Fibroblast of gingiva (primary cell): Measurements from ENCODE around the gene PYCR2.

Experiments used
- DNase-seq: peaks from one replicate; pipeline ENCODE4 v3.0.0-alpha.2; 2011; ENCODE audit warnings: low read depth

The PYCR2 gene

GRCh38 chr1:225876900-225877510, 47.0 kb downstream of the PYCR2 start:
- DNase-seq: no peak

DNA sequence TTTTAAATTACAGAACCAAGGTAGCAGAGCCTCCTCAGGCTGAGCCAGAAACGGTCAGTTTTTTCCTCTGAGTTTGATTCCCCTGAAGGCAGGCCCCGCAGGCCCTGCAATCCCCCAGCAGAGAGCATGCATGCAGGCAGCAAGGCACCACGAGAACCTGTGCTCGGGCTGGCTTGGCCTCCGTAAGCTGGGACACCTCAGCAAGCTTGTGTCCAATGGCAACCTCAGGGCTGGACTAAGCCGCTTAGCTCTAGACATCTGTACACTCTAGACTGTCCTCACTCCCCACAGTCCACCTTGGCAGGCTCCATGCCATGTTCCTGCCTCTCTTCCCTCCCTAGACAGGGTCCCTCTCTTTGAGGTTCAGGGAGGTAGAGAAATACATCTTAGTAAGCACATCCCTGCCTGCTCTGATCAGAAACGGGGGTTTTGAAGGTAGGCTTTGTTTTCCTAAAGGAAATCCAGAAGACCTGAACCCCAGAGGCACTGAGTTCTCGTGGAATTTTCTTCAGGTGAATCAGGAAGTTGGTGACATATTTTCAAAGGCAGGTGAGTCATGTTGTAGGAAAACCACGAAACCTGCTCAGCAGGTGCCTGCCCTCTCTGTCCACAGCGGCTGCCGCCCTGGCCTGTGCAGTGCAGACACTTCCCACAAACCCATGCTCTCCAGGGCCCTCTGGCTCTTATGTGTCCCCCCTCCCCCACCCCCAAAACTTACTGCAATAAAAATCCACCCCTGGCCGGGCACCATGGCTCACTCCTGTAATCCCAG, 48.8 kb downstream of the PYCR2 start:
- no peak for DNase-seq

- DNase-seq: no peak
Measured at GRCh38 chr1:225874431-225874830, 49.6 kb downstream of the PYCR2 start.

GRCh38 chr1:225873281-225873850, 50.7 kb downstream of the PYCR2 start:
- DNase-seq: no peak

DNA sequence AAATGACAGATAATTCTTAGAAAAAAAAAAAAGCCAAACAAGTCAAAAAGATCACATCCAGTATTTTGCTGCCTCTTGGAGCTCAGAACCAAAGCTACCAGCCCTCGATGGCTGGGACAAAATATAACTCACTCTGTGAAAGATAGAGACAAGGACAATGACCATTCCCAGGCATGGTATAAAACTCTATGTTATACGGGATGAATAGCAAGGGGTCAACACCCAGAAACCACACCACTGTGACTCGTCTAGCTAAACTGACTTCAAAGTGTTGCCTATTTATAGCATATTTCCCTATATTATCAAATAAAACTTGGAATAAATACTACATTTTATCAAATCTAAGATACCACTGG, 52.0 kb downstream of the PYCR2 start:
- no peak for DNase-seq

- no peak for DNase-seq
Measured at GRCh38 chr1:225871359-225872074, 52.5 kb downstream of the PYCR2 start.

DNA sequence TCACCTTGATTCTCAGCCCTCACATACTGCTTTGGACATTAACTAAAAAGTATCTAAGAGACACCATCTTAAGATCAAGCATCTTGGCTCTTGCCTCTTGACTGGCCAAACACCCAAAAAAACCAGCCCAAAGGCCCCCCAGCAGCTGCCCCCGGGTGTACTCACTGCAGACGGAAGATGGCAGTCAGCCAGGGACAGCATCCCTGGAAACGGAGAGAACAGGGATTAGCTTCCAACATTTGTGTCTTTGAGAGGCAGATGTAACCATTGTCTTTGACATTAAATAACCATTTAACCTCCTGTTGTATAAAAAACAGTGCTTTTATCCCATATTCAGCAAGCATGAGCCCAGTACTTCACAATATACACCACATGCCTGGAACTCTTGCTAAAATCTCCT, 53.1 kb downstream of the PYCR2 start:
- DNase-seq: no peak
